ENCODE measurements around the gene AJM1.
A peak's percentile ranks its signal among the peaks of the same experiment; 100 is the strongest.
"Not testable (repeated sequence)": the region's sequence is repeated elsewhere in the genome, so short reads cannot be mapped to it uniquely, and the experiment has no call there.

The AJM1 gene

GRCh38 chr9:136842380-136842948 lies at the start of gene AJM1:
TSS of gene AJM1 (plus strand) at chr9:136842478. CDS start at chr9:136844415, 1,937 bp downstream.
- peak; percentile 90 for DNase-seq

GRCh38 chr9:136793086-136793946 lies 49.0 kb upstream of the AJM1 start:
- DNase-seq = no peak

- DNase-seq = no peak
Measured at GRCh38 chr9:136794281-136794999, 47.8 kb upstream of the AJM1 start.

- no peak for DNase-seq
Measured at GRCh38 chr9:136795000-136795348, 47.3 kb upstream of the AJM1 start.

GRCh38 chr9:136796238-136796774 lies 46.0 kb upstream of the AJM1 start, which contains the start of gene CCDC183:
TSS of gene CCDC183 (plus strand) at chr9:136796338. CDS start at chr9:136796398, 60 bp downstream.
- DNase-seq = no peak

GRCh38 chr9:136796775-136797347 lies 45.4 kb upstream of the AJM1 start:
- not testable (repeated sequence) for DNase-seq

GRCh38 chr9:136798708-136799078 lies 43.6 kb upstream of the AJM1 start:
- no peak for DNase-seq

- no peak for DNase-seq
Measured at GRCh38 chr9:136799079-136799853, 43.0 kb upstream of the AJM1 start.

- peak; percentile 97 for DNase-seq
Measured at GRCh38 chr9:136799854-136800657, 42.2 kb upstream of the AJM1 start.

- no peak for DNase-seq
Measured at GRCh38 chr9:136802321-136802720, 40.0 kb upstream of the AJM1 start.

- not testable (repeated sequence) for DNase-seq
Measured at GRCh38 chr9:136803009-136803550, 39.2 kb upstream of the AJM1 start.

GRCh38 chr9:136803551-136804508 lies 38.4 kb upstream of the AJM1 start:
- DNase-seq = no peak

GRCh38 chr9:136804509-136805206 lies 37.6 kb upstream of the AJM1 start:
- no peak for DNase-seq

- no peak for DNase-seq
Measured at GRCh38 chr9:136805207-136805740, 37.0 kb upstream of the AJM1 start.

- no peak for DNase-seq
Measured at GRCh38 chr9:136806067-136806466, 36.2 kb upstream of the AJM1 start.

- DNase-seq = no peak
Measured at GRCh38 chr9:136806631-136807201, 35.6 kb upstream of the AJM1 start.

- DNase-seq = peak; percentile 91
Measured at GRCh38 chr9:136807281-136808074, 34.8 kb upstream of the AJM1 start, which contains the start of gene RABL6. TSS of gene RABL6 (plus strand) at chr9:136807948. CDS start at chr9:136808197, 249 bp downstream.

Data from RPMI8226 (cell line).